ACHN (cell line): ENCODE measurements around the gene IQSEC2.
A peak's percentile ranks its signal among the peaks of the same experiment; 100 is the strongest.

ENCODE experiments used
- DNase-seq: peaks from one replicate; pipeline ENCODE4 v3.0.0-alpha.2; 2015
- in situ Hi-C: cut with HindIII; loops from 2 replicates; pipeline ENCODE4 v1.10.0; 2017; ENCODE audit warnings: low sequenced_read_pairs, low pct_ligation_motif_present, low pct_unique_long_range_greater_than_20kb

The IQSEC2 gene

DNA sequence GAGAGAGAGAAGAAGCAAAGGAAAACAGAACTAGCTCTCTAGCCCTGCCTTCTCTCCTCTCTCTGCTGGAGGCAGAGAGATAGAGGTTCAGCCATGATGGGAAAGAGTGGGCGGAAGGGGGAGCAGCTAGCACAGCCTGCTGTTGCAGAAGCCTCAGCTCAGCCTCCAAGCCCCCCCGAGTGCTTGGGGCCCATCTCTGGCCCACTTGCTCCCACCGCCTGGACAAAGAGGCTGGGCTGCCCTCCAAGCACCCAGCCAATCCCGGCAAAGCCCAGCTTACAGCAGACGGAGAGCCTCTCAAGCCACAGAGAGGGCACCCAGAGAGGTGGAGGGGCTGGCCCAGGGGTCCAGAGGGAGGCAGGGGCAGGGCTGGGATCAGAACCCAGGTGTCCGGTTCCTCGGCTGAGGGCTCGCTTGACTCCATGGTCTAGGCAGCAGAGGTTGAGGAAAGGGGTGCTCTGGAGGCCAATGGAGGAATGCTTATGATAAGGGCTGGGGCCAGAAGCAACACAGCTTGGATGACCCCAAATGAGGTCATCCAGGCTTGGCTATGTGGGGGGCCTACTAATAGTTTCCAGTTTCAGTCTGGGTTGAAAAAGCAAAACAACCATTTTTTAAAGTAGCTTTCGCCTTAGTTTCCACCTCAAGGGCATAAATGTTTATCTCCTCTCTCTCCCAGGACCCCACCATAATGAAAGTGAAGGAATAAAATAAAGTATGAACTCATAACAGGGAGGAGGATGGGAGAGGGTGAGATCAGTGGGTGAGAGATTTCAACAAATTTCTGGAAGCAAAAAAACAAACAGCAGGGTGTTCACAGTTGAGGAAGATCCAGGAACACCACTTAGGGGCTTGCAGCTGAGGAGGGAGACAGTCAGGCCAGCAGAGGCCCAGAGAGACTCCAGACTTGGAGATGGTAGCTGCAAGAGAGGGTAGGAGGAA lies 24.9 kb upstream of the IQSEC2 start:
- in situ Hi-C loops: no loop called here
- no peak for DNase-seq

DNA sequence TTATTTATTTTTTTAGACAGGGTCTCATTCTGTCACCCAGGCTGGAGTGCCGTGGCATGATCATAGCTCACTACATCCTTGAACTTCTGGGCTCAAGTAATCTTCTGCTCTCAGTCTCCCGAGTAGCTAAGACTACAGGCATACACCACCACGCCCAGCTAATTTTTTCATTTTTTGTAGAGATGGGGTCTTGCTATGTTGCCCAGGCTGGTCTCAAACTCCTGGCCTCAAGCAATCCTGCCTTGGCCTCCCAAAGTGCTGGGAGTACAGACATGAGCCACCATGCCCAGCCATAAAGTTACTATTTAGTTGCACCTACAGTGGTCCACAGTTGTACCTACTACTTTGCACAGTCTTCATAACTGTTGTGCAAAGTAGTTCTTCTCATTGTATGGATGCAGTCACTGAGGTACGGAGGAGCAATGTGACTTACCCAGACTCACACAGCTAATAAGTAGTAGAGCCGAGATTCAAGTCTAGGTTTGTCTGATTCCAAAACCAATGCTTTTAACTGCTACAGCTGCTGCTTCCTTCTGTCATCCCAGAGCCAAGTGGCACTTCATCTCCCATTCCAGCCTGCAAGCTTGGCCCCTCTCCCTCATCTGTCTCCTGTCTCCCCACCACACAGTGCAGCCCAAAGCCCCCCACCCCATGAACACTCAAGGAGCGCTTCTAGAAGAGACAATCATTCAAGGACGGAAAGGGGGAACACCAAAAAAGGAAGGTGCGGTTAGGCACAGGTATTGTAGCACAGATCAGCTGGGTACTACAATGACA lies 24.0 kb upstream of the IQSEC2 start:
- no peak for DNase-seq
- in situ Hi-C loops: no loop called here

DNA sequence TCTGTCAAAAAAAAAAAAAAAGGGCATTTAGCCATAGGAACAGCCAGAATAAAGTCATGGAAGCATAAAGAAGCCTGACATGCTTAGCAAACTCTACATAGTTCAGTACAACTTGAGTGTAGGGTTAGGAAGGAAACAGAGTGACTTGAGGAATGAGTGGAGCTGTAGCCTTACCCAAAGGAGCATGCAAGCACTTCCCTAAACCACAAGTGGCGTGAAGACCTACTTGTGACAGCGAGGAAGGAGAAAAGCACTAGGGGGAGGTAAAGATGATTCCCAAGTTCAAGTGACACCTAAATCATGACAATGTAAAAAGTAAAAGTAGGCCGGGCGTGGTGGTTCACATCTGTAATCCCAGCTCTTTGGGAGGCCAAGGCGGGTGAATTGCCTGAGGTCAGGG lies 21.8 kb upstream of the IQSEC2 start:
- in situ Hi-C loops: no loop called here
- no peak for DNase-seq

DNA sequence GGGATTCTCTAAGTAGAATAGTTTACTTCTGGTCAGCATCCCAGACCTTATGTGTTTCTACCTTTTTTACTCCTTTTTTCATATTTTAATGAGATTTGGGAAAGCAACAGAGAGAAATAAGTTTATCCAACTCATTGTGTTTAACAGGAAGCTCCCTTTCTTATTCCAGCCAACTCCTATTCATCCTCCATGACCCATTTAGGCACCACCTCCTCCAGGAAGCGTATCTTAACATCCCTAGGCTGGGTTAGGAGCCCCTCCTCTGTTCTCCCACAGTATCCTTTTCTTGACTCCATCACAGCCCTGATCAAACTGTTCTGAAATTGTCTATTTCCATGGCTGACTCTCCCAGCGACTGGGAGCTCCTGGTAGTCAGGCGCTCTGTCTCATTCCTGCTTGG lies 18.8 kb upstream of the IQSEC2 start:
- DNase-seq: no peak
- in situ Hi-C loops: no loop called here

DNA sequence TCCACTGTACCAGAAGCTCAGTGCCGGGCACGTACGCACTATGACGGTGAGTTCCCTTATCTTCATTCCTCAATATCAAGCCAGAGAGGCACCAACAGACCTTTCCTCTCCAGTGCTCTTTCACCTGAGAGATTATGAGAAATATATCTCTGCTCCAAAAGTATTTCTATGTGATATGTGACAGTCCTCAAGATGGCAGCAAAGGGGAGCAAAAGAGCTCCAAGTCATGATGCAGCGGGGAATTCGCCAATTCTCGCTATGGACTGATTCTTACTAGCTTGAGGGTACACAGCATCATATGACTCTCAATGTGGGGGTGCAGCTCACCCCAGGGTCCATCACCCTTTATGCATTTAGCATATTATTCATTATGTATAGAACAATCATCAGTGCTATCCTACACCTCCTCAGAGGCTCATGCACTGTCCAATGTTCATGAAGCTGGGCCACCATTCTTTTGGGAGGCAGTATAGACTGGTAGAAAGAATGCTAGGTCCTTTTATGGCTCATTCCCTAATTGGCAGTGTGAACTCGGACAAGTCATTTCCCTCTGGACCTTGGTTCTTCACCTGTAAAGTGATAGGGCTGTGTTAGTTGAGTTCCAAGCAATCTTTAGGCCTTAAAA lies 12.8 kb upstream of the IQSEC2 start:
- no peak for DNase-seq
- in situ Hi-C loops: no loop called here

DNA sequence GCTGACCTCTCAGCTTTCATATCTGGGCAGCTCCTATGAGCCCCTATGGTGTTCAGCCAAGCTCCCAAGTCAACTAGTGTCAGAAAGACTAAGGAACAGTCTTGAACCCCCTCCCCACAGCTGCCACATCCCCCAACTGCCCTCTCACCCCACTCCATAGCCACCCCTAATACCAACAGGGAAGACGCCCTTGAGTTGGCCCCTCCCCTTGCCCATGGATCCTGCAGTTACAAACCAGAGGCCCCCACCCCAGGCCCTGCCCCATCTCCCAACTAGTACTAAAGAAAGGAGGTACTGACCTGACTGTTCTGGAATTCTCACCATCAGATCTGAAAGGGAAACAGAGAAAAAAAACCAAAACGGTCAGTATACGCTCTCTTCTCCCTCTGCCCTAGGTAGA lies 10.2 kb upstream of the IQSEC2 start:
- no peak for DNase-seq
- in situ Hi-C loops: no loop called here

DNA sequence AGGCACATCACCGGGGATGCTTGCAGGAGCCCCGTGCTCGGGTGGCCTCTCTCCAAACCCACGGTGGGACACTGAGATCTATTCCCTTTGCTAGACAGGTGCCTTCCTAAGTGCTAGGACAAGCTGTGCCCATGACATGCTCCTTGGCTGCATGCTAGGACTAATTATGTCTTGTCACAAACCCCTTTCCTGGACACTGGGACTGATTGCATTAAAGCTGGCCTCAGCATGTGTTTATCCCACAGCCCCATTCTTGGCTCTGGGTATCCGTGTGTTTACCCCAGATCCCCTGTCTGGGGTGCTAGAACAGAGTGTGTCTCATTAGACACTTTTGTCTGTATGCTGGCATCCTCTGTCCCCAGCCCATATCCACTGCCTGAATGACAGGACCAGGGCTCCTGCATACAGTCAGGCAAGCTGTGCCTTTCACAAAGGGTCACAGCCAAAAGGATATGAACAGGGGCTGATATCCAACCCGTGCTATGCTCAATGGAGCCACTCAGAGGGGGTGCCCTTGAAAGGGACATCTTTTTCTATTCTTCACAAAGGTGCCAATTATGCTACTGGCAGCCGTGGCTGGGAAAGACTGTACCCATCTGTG lies 9.2 kb upstream of the IQSEC2 start:
- no peak for DNase-seq
- in situ Hi-C loops: no loop called here

DNA sequence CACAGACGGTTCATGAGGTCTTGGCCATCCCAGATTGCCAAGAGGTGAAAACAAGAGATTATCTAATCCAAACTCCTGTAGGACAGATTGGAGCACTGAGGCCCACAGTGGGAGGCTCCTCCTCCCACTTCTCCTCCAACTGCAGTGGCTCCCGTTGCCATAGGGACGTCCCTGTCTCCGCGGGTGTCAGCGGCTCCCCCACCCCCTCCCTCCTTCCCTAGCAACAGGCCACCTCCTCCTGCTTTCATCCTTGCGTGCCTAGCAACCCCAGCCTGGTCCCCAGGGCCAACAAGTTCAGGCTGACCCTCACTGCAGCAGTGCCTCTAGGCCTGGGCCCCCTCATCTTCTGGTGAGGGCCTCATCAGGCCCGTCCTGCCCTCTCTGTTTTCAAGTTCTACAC lies 6.8 kb upstream of the IQSEC2 start:
- DNase-seq: no peak
- in situ Hi-C loops: no loop called here

DNA sequence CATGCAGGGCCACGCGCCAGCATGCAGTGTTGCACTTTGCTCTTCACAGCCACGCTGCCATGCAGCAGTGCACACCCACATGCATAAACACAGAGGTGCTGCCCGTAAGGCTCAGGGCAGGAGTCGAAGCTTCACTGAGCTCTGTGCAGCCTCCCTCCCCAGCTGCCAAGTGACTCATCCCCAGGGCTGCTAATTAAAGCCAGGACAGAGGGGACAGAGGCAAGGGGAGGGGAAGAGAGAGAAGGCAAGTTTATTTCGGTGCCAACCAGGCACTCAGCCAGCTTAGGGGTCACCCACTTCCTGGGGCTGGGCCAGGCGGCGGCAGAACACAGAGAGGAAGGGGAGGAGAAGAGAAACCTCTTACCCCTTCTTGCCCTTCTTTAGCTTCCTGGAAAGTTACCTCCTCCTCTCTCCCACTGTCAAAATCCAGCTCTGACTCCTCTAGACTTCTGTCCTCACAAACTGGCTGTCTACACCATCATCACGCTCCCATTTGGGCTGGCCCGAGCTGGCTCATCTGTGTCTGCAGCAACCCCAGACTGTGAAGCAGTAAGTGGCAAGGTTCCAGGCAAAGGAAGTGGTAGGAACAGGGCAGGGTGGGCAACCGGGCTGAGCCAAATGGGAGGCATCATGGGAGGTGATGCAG lies 6.2 kb upstream of the IQSEC2 start:
- DNase-seq: peak; percentile 31
- in situ Hi-C loops: no loop called here

DNA sequence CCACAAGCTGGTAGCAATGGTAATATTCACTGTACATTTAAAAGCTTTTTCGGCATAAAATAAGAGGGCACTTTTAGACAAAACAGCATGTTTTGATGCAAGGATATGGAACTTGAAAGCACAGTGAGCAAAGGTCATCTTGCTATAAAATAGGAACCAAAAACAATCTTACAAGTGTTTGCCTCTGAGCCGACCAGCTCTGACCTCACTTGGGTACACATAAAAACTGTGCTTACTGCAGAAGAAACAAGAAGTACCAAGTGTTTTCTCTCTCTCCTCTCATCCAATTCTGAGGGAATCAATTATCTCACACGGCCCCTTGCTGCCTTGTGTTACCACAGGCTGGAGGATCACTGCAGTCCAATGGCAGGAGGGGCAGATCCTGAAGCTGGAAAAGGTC lies 4.8 kb upstream of the IQSEC2 start:
- in situ Hi-C loops: no loop called here
- no peak for DNase-seq

DNA sequence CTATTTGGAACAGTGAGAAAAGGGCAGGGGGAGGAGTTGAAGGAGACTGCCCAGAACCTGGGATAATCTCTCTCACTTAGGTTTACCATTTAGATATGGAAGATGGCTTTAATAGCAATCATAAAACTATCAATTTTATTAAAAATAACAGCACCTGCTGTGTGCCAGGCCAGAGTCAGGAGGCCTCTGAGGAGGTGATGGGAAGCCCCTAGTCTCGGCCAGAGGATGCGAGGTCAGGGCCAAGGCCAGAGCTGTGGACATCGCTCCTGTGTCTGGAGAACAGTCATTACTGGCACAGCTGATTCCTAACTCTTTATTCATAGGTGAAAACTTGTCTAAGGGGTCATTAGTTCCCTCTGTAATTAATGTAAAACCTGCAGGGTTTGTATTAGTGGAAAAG lies 4.2 kb upstream of the IQSEC2 start:
- DNase-seq: no peak
- in situ Hi-C loops: no loop called here

DNA sequence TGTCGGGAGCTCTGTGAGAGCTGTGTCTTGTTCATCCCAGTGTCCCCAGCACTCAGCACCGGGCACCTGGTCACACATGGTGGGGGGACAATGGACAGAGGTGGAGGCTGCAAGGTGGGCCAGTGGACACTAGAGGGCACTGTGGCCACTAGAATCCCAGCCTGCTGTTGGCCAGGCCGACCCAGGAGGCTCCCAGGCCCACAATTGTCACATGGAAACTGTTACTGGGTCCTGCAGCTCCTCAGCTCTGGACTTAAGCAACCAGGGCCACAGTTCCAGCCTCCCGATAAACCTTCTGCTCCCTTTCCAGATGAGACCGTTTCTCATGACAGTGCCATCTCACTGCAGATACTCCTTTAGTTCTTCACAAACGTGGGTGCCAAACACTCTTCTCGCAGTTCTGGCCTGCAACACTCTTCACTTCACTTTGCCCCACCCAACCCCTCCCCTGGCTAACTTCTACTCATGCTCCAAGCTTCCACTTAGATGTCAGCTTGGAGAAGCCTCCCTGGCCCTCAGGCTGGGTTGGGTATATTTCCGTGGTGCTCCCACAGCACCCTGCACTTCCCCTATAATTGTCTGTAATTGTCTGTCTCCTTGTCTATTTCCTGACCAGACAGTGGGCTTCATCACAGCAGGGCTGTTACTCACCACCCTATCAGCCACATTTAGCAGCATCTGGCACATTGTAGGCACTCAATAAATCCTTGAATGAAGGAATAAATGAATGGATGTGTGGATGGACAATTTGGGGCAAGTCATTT lies 3.5 kb upstream of the IQSEC2 start:
- in situ Hi-C loops: no loop called here
- peak; percentile 27 for DNase-seq

DNA sequence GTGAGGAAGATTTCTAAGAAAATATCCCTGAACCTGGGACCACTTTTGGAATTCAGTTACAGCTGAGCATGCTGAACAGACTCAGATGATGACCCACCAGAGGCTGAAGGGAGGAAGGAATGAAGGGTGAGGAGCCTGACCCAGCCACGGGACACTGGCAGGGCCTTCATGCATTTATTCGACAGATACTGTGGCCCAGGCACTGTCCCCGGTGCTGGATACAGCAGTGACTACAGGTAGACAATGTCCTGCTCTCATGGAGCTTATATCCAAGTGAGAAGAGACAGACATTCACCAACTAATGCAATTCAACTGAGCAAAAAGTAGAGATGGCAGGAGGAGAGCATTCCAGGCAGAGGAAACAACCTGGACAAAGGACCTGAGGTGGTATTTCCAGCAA lies 2.2 kb upstream of the IQSEC2 start:
- DNase-seq: no peak
- in situ Hi-C loops: no loop called here

DNA sequence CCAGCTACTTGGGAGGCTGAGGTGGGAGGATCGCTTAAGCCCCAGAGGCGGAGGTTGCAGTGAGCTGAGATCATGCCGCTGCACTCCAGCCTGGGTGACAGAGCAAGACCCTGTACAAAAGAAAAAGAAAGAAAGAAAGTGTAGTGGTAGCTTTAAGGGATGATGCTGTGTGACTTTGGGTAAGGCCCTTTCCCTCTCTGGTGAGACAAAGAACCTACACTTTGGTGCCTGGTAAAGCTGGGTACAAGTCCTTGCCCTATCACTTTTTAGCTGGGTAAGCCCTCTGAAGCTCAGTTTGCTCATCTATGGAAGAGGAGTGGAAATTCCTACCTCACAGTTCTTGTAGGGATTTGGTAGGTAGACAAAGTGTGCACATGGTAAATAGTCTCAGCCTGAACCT lies 1.7 kb upstream of the IQSEC2 start:
- in situ Hi-C loops: no loop called here
- no peak for DNase-seq

DNA sequence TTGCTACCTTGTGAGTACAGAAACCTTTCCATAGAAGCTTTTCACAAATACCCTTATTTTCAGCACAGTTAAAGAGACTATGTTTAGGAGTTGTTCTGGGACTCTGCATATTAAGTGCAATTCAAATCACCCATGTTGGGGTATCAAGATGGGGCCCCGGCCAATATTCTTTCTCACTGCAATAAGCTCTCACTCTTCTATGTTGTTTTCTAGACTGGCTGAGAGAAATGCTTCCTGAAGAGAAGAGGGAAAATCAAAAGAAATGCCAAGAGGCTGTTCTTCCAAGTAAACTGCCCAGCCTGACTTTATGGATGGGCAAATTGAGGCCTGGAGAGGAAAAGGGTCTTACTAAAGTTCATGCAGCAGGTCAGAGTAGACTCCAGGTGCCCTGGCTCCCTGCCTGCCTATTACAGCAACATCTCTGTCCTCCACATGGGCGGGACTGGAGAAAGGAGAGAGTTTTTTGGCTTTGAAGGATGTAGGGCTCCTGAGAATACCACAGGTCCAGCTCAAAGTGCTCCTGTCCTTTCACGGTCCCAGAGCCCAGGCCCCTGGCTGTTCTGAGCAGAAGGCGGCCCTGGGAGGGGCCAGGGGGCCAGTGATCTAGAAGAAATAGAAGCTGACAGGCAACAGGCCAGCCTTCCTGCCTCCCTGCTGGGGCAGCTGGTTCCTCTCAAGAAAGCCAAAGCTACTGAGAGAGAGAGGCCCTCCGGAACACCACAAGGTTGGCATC lies 745 bp upstream of the IQSEC2 start:
- in situ Hi-C loops: no loop called here
- DNase-seq: no peak

DNA sequence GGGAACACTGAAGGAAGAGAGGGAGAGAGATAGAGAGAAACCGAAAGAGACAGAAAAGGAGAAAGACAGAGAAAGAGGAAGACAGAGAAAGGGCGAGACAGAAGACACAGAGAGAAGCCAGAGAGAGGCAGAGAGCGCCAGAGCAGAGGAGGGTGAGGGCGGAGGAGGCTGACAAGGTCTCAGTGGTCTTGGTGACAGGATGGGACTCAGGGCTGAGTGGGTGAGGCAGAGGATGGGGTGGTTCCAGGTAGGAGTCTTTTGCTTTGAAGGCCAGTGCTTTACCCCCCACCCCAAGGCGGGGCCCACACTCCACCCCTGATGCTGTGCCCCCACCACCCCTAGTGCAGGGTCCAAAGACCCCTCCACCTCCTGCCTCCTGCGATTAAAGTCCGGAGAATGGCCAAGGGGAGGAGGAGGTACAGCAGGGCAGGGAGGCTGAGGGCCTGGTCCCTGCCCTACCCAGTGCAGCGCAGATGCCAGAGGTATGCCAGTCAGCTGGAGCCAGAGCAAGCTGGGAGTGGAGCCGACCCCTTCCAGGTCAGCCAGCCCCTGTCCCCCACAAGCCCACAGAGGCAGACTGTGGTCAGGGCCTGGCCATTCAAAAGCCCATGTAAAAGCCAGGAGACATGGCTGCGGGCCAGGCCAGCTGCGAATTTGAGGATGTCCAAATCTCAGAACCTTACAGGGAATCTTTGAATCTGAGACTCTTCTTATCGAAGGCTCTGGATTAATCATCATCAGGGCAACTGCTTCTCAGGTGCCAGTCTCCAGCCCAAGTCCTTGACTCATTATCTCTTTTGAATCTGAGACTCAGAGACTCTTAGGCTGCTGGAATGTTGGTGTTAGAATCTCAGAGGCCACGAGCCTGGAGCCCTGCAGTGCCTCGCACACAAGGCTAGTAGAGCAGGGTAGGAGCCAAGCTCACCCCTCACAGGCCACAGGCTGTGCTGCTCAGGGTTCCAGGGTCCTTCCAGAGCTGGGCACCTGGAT lies 758 bp downstream of the IQSEC2 start:
- in situ Hi-C loops: no loop called here
- DNase-seq: peak; percentile 53
